Hepatocyte (in vitro differentiated cells): ENCODE results near the gene CALD1. TPM values are rescaled to one million over a fixed set of nuclear protein-coding genes. Genes with fewer than 3 reads are reported as not detected.
A peak's percentile ranks its signal among the peaks of the same experiment; 100 is the strongest.

Source experiments
- DNase-seq: peaks from one replicate; pipeline ENCODE4 v3.0.0-alpha.2; 2016; ENCODE audit warnings: low spot score
- H2AFZ ChIP-seq: fragments of 200-600 bp; sonication (generic); 2 replicates; pipeline ENCODE4 v1.6.0; 2016; ENCODE audit warnings: antibody characterized with exemption, mild to moderate bottlenecking
- H3K27ac ChIP-seq: fragments of 200-600 bp; sonication (generic); 2 replicates; pipeline ENCODE4 v1.5.1; 2016; ENCODE audit warnings: mild to moderate bottlenecking
- H3K27me3 ChIP-seq: fragments of 200-600 bp; sonication (generic); 2 replicates; pipeline ENCODE4 v1.6.1; 2016
- H3K36me3 ChIP-seq: fragments of 200-600 bp; sonication (generic); replicated peaks from 2 replicates; pipeline ENCODE4 v1.5.1; 2016; ENCODE audit warnings: low read depth; ENCODE audit not compliant: insufficient read depth
- H3K4me1 ChIP-seq: fragments of 200-600 bp; sonication (generic); 2 replicates; pipeline ENCODE4 v1.5.1; 2016; ENCODE audit warnings: mild to moderate bottlenecking, moderate library complexity; ENCODE audit not compliant: insufficient read depth
- H3K4me2 ChIP-seq: fragments of 200-600 bp; sonication (generic); 2 replicates; pipeline ENCODE4 v1.6.0; 2016
- H3K4me3 ChIP-seq: fragments of 200-600 bp; sonication (generic); 2 replicates; pipeline ENCODE4 v1.5.1; 2016; ENCODE audit warnings: mild to moderate bottlenecking
- H3K79me2 ChIP-seq: fragments of 200-600 bp; sonication (generic); 2 replicates; pipeline ENCODE4 v1.6.0; 2017; ENCODE audit warnings: mild to moderate bottlenecking
- H3K9me2 ChIP-seq: fragments of 200-600 bp; sonication (generic); replicated peaks from 2 replicates; pipeline ENCODE4 v1.6.0; 2017; ENCODE audit warnings: mild to moderate bottlenecking; ENCODE audit not compliant: insufficient read depth
- H3K9me3 ChIP-seq: fragments of 200-600 bp; sonication (generic); 2 replicates; pipeline ENCODE4 v1.5.1; 2016; ENCODE audit warnings: low read depth, mild to moderate bottlenecking
- H4K20me1 ChIP-seq: fragments of 200-600 bp; sonication (generic); 2 replicates; pipeline ENCODE4 v1.6.0; 2016; ENCODE audit warnings: mild to moderate bottlenecking; ENCODE audit not compliant: insufficient read depth, poor library complexity, severe bottlenecking
- CTCF ChIP-seq: fragments of 200-600 bp; sonication (generic); IDR thresholded peaks from 2 replicates; pipeline ENCODE4 v1.5.1; 2016; ENCODE audit warnings: antibody characterized with exemption, mild to moderate bottlenecking; ENCODE audit not compliant: poor library complexity
- EZH2 ChIP-seq: fragments of 200-600 bp; sonication (generic); IDR thresholded peaks from 2 replicates; pipeline ENCODE4 v1.6.1; 2016; ENCODE audit warnings: antibody characterized with exemption, mild to moderate bottlenecking, borderline replicate concordance
- EZH2phosphoT487 ChIP-seq: fragments of 200-600 bp; sonication (generic); IDR thresholded peaks from one replicate; pipeline ENCODE4 v1.6.1; 2018; ENCODE audit warnings: antibody characterized with exemption, mild to moderate bottlenecking, low read depth, moderate library complexity; ENCODE audit not compliant: unreplicated experiment, severe bottlenecking
- WGBS: methylation state at CpG from one replicate; pipeline ENCODE4 v1.1.6; 2016; ENCODE audit warnings: low lambda C conversion rate; ENCODE audit errors: missing lambda C conversion rate; 5-methylcytosine and 5-hydroxymethylcytosine counted together
- polyA plus RNA-seq: library from polyadenylated mRNA; unstranded; fragments of >200 nt; fragmentation: Nextera tagmentation; extraction: Ambion mirVana; gene quantifications from 2 replicates; pipeline ENCODE4 v1.2.1, GENCODE V29; 2016
- total RNA-seq: library from RNA; depleted of rRNA; stranded (reverse); fragments of >200 nt; gene quantifications from 2 replicates; pipeline ENCODE4 v1.2.3, GENCODE V29; 2014

Gene CALD1
- total and polyA plus RNA-seq, 2 experiments from 2014 or later: 207 to 333 TPM

GRCh38 chr7:134936893-134937510, 157.6 kb downstream of the CALD1 start:
- Histone ChIP-seq H3K27ac (peak overlapping the region; percentile 80), H3K4me2 (peak overlapping the region; percentile 31), H3K4me3 (no peak overlapping the region), H3K9me3 (no peaks in the 10 kb centered on the region), H3K36me3 (no peaks in the 10 kb centered on the region), H3K9me2 (no peaks in the 10 kb centered on the region), H4K20me1 (no peaks in the 10 kb centered on the region), H3K4me1 (peaks cover 31% of the 10 kb centered on the region), H3K79me2 (peaks cover 8% of the 10 kb centered on the region), H2AFZ (no peak overlapping the region), H3K27me3 (no peaks in the 10 kb centered on the region)
- WGBS: 32% methylated on average over 3 of the region's 3 CpGs
- DNase-seq: no peak
- TF ChIP-seq EZH2phosphoT487 (no peak), EZH2 (no peak), CTCF (no peak)

- H3K27ac ChIP-seq: peak overlapping the region; percentile 80
- peaks cover 2% of the 10 kb centered on the region for H3K79me2 ChIP-seq
- H2AFZ ChIP-seq: no peak overlapping the region
- H3K4me2 ChIP-seq: peak overlapping the region; percentile 31
- no peak for DNase-seq
- H3K4me1 ChIP-seq: peaks cover 32% of the 10 kb centered on the region
- H3K9me2 ChIP-seq: no peaks in the 10 kb centered on the region
- no peaks in the 10 kb centered on the region for H3K27me3 ChIP-seq
- TF ChIP-seq EZH2 (no peak), CTCF (no peak), EZH2phosphoT487 (no peak)
- no peak overlapping the region for H3K4me3 ChIP-seq
- WGBS: 78% methylated on average over 4 of the region's 4 CpGs
- H4K20me1 ChIP-seq: no peaks in the 10 kb centered on the region
- no peaks in the 10 kb centered on the region for H3K36me3 ChIP-seq
- H3K9me3 ChIP-seq: no peaks in the 10 kb centered on the region
These were observed 158.7 kb downstream of the CALD1 start for GRCh38 chr7:134938141-134938540.

GRCh38 chr7:134939136-134939535, 159.7 kb downstream of the CALD1 start:
- no peak overlapping the region for H2AFZ ChIP-seq
- H3K9me2 ChIP-seq: no peaks in the 10 kb centered on the region
- no peaks in the 10 kb centered on the region for H3K9me3 ChIP-seq
- 94% methylated on average over 4 of the region's 4 CpGs for WGBS
- H3K79me2 ChIP-seq: no peaks in the 10 kb centered on the region
- no peak overlapping the region for H3K4me2 ChIP-seq
- no peaks in the 10 kb centered on the region for H3K27me3 ChIP-seq
- H3K27ac ChIP-seq: peak overlapping the region; percentile 80
- H3K4me3 ChIP-seq: no peak overlapping the region
- peaks cover 32% of the 10 kb centered on the region for H3K4me1 ChIP-seq
- TF ChIP-seq EZH2 (no peak), EZH2phosphoT487 (no peak), CTCF (no peak)
- no peaks in the 10 kb centered on the region for H4K20me1 ChIP-seq
- DNase-seq: no peak
- no peaks in the 10 kb centered on the region for H3K36me3 ChIP-seq
